Neural crest cell (in vitro differentiated cells): Measurements from ENCODE around the gene DGCR8. TPM values are rescaled to one million over a fixed set of nuclear protein-coding genes. Genes with fewer than 3 reads are reported as not detected.

Source experiments
- DNase-seq: peaks from one replicate; pipeline ENCODE4 v3.0.0; 2021; ENCODE audit warnings: low read depth, mixed read lengths, low spot score
- H3K27ac Mint-ChIP-seq: one replicate; pipeline ENCODE4 v1.8.0; 2021; ENCODE audit warnings: mild to moderate bottlenecking, mixed read lengths; ENCODE audit not compliant: unreplicated experiment
- H3K27me3 Mint-ChIP-seq: 2 replicates; pipeline ENCODE4 v1.8.0; 2021; ENCODE audit warnings: low read depth, mild to moderate bottlenecking, mixed read lengths
- H3K36me3 Mint-ChIP-seq: 2 replicates; pipeline ENCODE4 v1.8.0; 2021; ENCODE audit warnings: low read depth, mild to moderate bottlenecking, mixed read lengths
- H3K4me1 Mint-ChIP-seq: 2 replicates; pipeline ENCODE4 v1.8.0; 2021; ENCODE audit warnings: mixed read lengths
- H3K4me3 Mint-ChIP-seq: one replicate; pipeline ENCODE4 v1.8.0; 2021; ENCODE audit warnings: mild to moderate bottlenecking, mixed read lengths
- H3K9me3 Mint-ChIP-seq: 2 replicates; pipeline ENCODE4 v1.8.0; 2021; ENCODE audit warnings: mixed read lengths
- CTCF ChIP-seq: fragments of 200-600 bp; sonication (generic); conservative IDR thresholded peaks from 2 replicates; pipeline ENCODE4 v1.5.0; 2021; ENCODE audit warnings: antibody characterized with exemption, mild to moderate bottlenecking
- total RNA-seq: library from RNA; stranded (reverse); gene quantifications from 2 replicates; pipeline ENCODE4 v1.2.1, GENCODE V29; 2021

Gene DGCR8
- total RNA-seq, 1 donor from 2014 or later, result 86.5 TPM

- DNase-seq, result no peak
- Mint-ChIP-seq H3K4me3 (no peak overlapping the region), H3K4me1 (peaks cover 7% of the 10 kb centered on the region), H3K36me3 (peaks cover 3% of the 10 kb centered on the region), H3K9me3 (no peaks in the 10 kb centered on the region), H3K27me3 (no peaks in the 10 kb centered on the region), H3K27ac (no peak overlapping the region)
- no peak for TF ChIP-seq CTCF
Observed at GRCh38 chr22:20054485-20054884, 25.6 kb upstream of the DGCR8 start.

GRCh38 chr22:20055144-20055543, 24.9 kb upstream of the DGCR8 start:
- DNase-seq, result no peak
- no peaks in the 10 kb centered on the region for H3K9me3 Mint-ChIP-seq
- no peak overlapping the region for H3K27ac Mint-ChIP-seq
- H3K4me3 Mint-ChIP-seq, result no peak overlapping the region
- peaks cover 7% of the 10 kb centered on the region for H3K4me1 Mint-ChIP-seq
- H3K36me3 Mint-ChIP-seq, result peaks cover 3% of the 10 kb centered on the region
- no peak for TF ChIP-seq CTCF
- no peaks in the 10 kb centered on the region for H3K27me3 Mint-ChIP-seq

- Mint-ChIP-seq H3K4me3 (no peak overlapping the region), H3K4me1 (peaks cover 7% of the 10 kb centered on the region), H3K36me3 (peaks cover 3% of the 10 kb centered on the region), H3K9me3 (no peaks in the 10 kb centered on the region), H3K27ac (no peak overlapping the region), H3K27me3 (no peaks in the 10 kb centered on the region)
- no peak for DNase-seq
- no peak for TF ChIP-seq CTCF
Observed at GRCh38 chr22:20055654-20056053, 24.4 kb upstream of the DGCR8 start.

GRCh38 chr22:20056161-20056560, 23.9 kb upstream of the DGCR8 start:
- H3K4me3 Mint-ChIP-seq, result no peak overlapping the region
- no peaks in the 10 kb centered on the region for H3K27me3 Mint-ChIP-seq
- peaks cover 3% of the 10 kb centered on the region for H3K36me3 Mint-ChIP-seq
- no peak overlapping the region for H3K27ac Mint-ChIP-seq
- peaks cover 7% of the 10 kb centered on the region for H3K4me1 Mint-ChIP-seq
- no peak for TF ChIP-seq CTCF
- DNase-seq, result no peak
- no peaks in the 10 kb centered on the region for H3K9me3 Mint-ChIP-seq

- no peak for TF ChIP-seq CTCF
- H3K36me3 Mint-ChIP-seq, result peaks cover 3% of the 10 kb centered on the region
- no peaks in the 10 kb centered on the region for H3K27me3 Mint-ChIP-seq
- no peak overlapping the region for H3K4me3 Mint-ChIP-seq
- no peak for DNase-seq
- H3K9me3 Mint-ChIP-seq, result no peaks in the 10 kb centered on the region
- H3K4me1 Mint-ChIP-seq, result peaks cover 7% of the 10 kb centered on the region
- no peak overlapping the region for H3K27ac Mint-ChIP-seq
Observed at GRCh38 chr22:20056696-20057386, 23.2 kb upstream of the DGCR8 start.
